Bronchial epithelial cell (primary cell): ENCODE measurements around the gene PPARD. TPM values are rescaled to one million over a fixed set of nuclear protein-coding genes. Genes with fewer than 3 reads are reported as not detected.

ENCODE experiments used
- DNase-seq: peaks from one replicate; pipeline ENCODE4 v3.0.0-alpha.2; 2010; ENCODE audit warnings: low read depth
- FAIRE-seq: peaks from 2 replicates; lab custom pipeline; 2011; peaks lifted over from hg19 to GRCh38; lab: Jason Lieb, UNC
- H3K27me3 ChIP-seq: 2 replicates; pipeline ENCODE4 v1.5.1; 2011; ENCODE audit warnings: low read length; ENCODE audit not compliant: control insufficient read depth, insufficient read depth
- H3K36me3 ChIP-seq: 2 replicates; pipeline ENCODE4 v1.5.1; 2011; ENCODE audit warnings: low read length; ENCODE audit not compliant: control insufficient read depth, insufficient read depth
- H3K4me3 ChIP-seq: 2 replicates; pipeline ENCODE4 v1.5.1; 2011; ENCODE audit warnings: mild to moderate bottlenecking, low read depth, low read length, control low read depth
- CTCF ChIP-seq: IDR thresholded peaks from 2 replicates; pipeline ENCODE4 v1.5.1; 2011; ENCODE audit warnings: mild to moderate bottlenecking, moderate library complexity, low read length, control low read depth, inconsistent platforms; ENCODE audit not compliant: insufficient read depth, severe bottlenecking
- total RNA-seq: library from RNA; depleted of rRNA; stranded (reverse); fragments of >200 nt; gene quantifications from 2 replicates; pipeline ENCODE4 v1.2.1, GENCODE V29; 2014

PPARD gene
- total RNA-seq, 1 donor from 2014 or later = 10.3 TPM

- Histone ChIP-seq H3K27me3 (no peaks in the 10 kb centered on the region), H3K36me3 (peaks cover 32% of the 10 kb centered on the region), H3K4me3 (no peak overlapping the region)
- no peak for DNase-seq
- no peak for TF ChIP-seq CTCF
- no peak for FAIRE-seq
Measured at GRCh38 chr6:35474131-35474941, 132.0 kb downstream of the PPARD start.

- FAIRE-seq (no peak), DNase-seq (no peak)
- H3K36me3 ChIP-seq = peaks cover 27% of the 10 kb centered on the region
- TF ChIP-seq CTCF = no peak
- H3K4me3 ChIP-seq = no peak overlapping the region
- H3K27me3 ChIP-seq = no peaks in the 10 kb centered on the region
Measured at GRCh38 chr6:35474942-35475570, 132.7 kb downstream of the PPARD start.

GRCh38 chr6:35475573-35475972, 133.2 kb downstream of the PPARD start:
- no peak overlapping the region for H3K4me3 ChIP-seq
- DNase-seq = no peak
- H3K27me3 ChIP-seq = no peaks in the 10 kb centered on the region
- no peak for TF ChIP-seq CTCF
- H3K36me3 ChIP-seq = peaks cover 26% of the 10 kb centered on the region
- FAIRE-seq = no peak

GRCh38 chr6:35476004-35476403, 133.6 kb downstream of the PPARD start:
- H3K4me3 ChIP-seq = no peak overlapping the region
- H3K27me3 ChIP-seq = no peaks in the 10 kb centered on the region
- FAIRE-seq = no peak
- no peak for DNase-seq
- peaks cover 24% of the 10 kb centered on the region for H3K36me3 ChIP-seq
- TF ChIP-seq CTCF = no peak

GRCh38 chr6:35477028-35477427, 134.7 kb downstream of the PPARD start:
- Histone ChIP-seq H3K4me3 (no peak overlapping the region), H3K36me3 (peaks cover 22% of the 10 kb centered on the region), H3K27me3 (no peaks in the 10 kb centered on the region)
- no peak for TF ChIP-seq CTCF
- DNase-seq (no peak), FAIRE-seq (no peak)

Other genes with a start within 250 kb of the PPARD start
- not detected in 2 replicates for gene TCP11, start 201.2 kb upstream of the PPARD start, total RNA-seq
- gene SCUBE3, start 128.6 kb upstream of the PPARD start, total RNA-seq = not detected in 2 replicates
- 5.3 and 8.1 TPM in 2 replicates for gene ZNF76, start 82.8 kb upstream of the PPARD start, total RNA-seq
- 25.0 and 26.0 TPM in 2 replicates for gene DEF6, start 44.7 kb upstream of the PPARD start, total RNA-seq
- gene FANCE, start 109.8 kb downstream of the PPARD start, total RNA-seq = 41.5 and 46.3 TPM in 2 replicates
- 1,892 and 2,665 TPM in 2 replicates for gene RPL10A, start 125.8 kb downstream of the PPARD start, total RNA-seq
- gene TEAD3, start 154.5 kb downstream of the PPARD start, total RNA-seq = 5.3 and 7.6 TPM in 2 replicates
- gene TULP1, start 170.3 kb downstream of the PPARD start, total RNA-seq = under 0.01 TPM in 1 of 2 replicates, not detected in the other